Smooth muscle cell (in vitro differentiated cells): Measurements from ENCODE around the gene MYOM3. TPM values are rescaled to one million over a fixed set of nuclear protein-coding genes. Genes with fewer than 3 reads are reported as not detected.
A peak's percentile ranks its signal among the peaks of the same experiment; 100 is the strongest.
"Not testable (repeated sequence)": the region's sequence is repeated elsewhere in the genome, so short reads cannot be mapped to it uniquely, and the experiment has no call there.

Source experiments
- DNase-seq: peaks from one replicate; lab custom pipeline; 2025; ENCODE audit not compliant: unreplicated experiment; lab: John Stamatoyannopoulos, UW
- H2AFZ ChIP-seq: fragments of 200-600 bp; sonication (generic); 2 replicates; pipeline ENCODE4 v1.6.0; 2016; ENCODE audit warnings: antibody characterized with exemption, low read depth, mild to moderate bottlenecking
- H3F3A ChIP-seq: fragments of 200-600 bp; sonication (generic); 2 replicates; pipeline ENCODE4 v1.6.0; 2017; ENCODE audit warnings: antibody characterized with exemption, low read depth
- H3K27ac ChIP-seq: fragments of 200-600 bp; sonication (generic); 2 replicates; pipeline ENCODE4 v1.5.1; 2016; ENCODE audit warnings: low read depth, mild to moderate bottlenecking
- H3K27me3 ChIP-seq: fragments of 200-600 bp; sonication (generic); 2 replicates; pipeline ENCODE4 v1.6.1; 2016; ENCODE audit warnings: low read depth, mild to moderate bottlenecking
- H3K36me3 ChIP-seq: fragments of 200-600 bp; sonication (generic); 2 replicates; pipeline ENCODE4 v1.5.1; 2016; ENCODE audit warnings: low read depth
- H3K4me1 ChIP-seq: fragments of 200-600 bp; sonication (generic); 2 replicates; pipeline ENCODE4 v1.5.1; 2016; ENCODE audit warnings: low read depth
- H3K4me2 ChIP-seq: fragments of 200-600 bp; sonication (generic); 2 replicates; pipeline ENCODE4 v1.6.0; 2016; ENCODE audit warnings: mild to moderate bottlenecking
- H3K4me3 ChIP-seq: fragments of 200-600 bp; sonication (generic); 2 replicates; pipeline ENCODE4 v1.5.1; 2016; ENCODE audit warnings: mild to moderate bottlenecking
- H3K79me2 ChIP-seq: fragments of 200-600 bp; sonication (generic); 2 replicates; pipeline ENCODE4 v1.6.0; 2016; ENCODE audit warnings: low read depth, mild to moderate bottlenecking
- H3K9ac ChIP-seq: fragments of 200-600 bp; sonication (generic); 2 replicates; pipeline ENCODE4 v1.6.0; 2016; ENCODE audit warnings: low read depth
- H3K9me3 ChIP-seq: fragments of 200-600 bp; sonication (generic); replicated peaks from 2 replicates; pipeline ENCODE4 v1.5.1; 2016; ENCODE audit warnings: low read depth
- H4K20me1 ChIP-seq: fragments of 200-600 bp; sonication (generic); 2 replicates; pipeline ENCODE4 v1.6.0; 2016; ENCODE audit warnings: low read depth
- CTCF ChIP-seq: fragments of 200-600 bp; sonication (generic); IDR thresholded peaks from 2 replicates; pipeline ENCODE4 v1.5.1; 2017; ENCODE audit warnings: borderline replicate concordance, mild to moderate bottlenecking, antibody characterized with exemption; ENCODE audit not compliant: insufficient read depth, poor library complexity, severe bottlenecking
- whole genome bisulfite sequencing: methylation state at CpG from one replicate; pipeline ENCODE4 v1.1.7; 2016; ENCODE audit warnings: low lambda C conversion rate; 5-methylcytosine and 5-hydroxymethylcytosine counted together
- polyA plus RNA-seq: library from polyadenylated mRNA; unstranded; fragments of >200 nt; fragmentation: Nextera tagmentation; extraction: Ambion mirVana; gene quantifications from 2 replicates; pipeline ENCODE4 v1.2.1, GENCODE V29; 2016
- total RNA-seq: library from RNA; depleted of rRNA; stranded (reverse); fragments of >200 nt; gene quantifications from 2 replicates; pipeline ENCODE4 v1.2.3, GENCODE V29; 2014

The MYOM3 gene
- total and polyA plus RNA-seq, 2 experiments from 2014 or later, result 0.18 to 0.26 TPM

- DNase-seq, result no peak
- Histone ChIP-seq H3K79me2 (no peaks in the 10 kb centered on the region), H4K20me1 (no peaks in the 10 kb centered on the region), H3K27ac (peak overlapping the region; percentile 81), H3K36me3 (no peaks in the 10 kb centered on the region), H3K9me3 (no peaks in the 10 kb centered on the region), H3K4me3 (no peak overlapping the region), H3F3A (peaks cover 10% of the 10 kb centered on the region), H3K4me1 (peaks cover 3% of the 10 kb centered on the region), H3K4me2 (peak overlapping the region; percentile 57), H3K9ac (peak overlapping the region; percentile 41), H3K27me3 (no peaks in the 10 kb centered on the region), H2AFZ (no peak overlapping the region)
- 49% methylated on average over 6 of the region's 6 CpGs for WGBS
- no peak for TF ChIP-seq CTCF
Measured at GRCh38 chr1:24015221-24016210, 96.4 kb downstream of the MYOM3 start.

GRCh38 chr1:24012878-24013277 lies 99.1 kb downstream of the MYOM3 start:
- not testable (repeated sequence) for H3K4me3 ChIP-seq, H3K36me3 ChIP-seq, H2AFZ ChIP-seq, H3F3A ChIP-seq, H3K79me2 ChIP-seq, H3K27me3 ChIP-seq, H3K9me3 ChIP-seq, H4K20me1 ChIP-seq, H3K27ac ChIP-seq, H3K4me1 ChIP-seq, DNase-seq, H3K4me2 ChIP-seq, H3K9ac ChIP-seq
- 90% methylated on average over 8 of the region's 8 CpGs for WGBS

GRCh38 chr1:24010650-24011049 lies 101.3 kb downstream of the MYOM3 start:
- TF ChIP-seq CTCF, result no peak
- Histone ChIP-seq H3K36me3 (no peaks in the 10 kb centered on the region), H3K27me3 (no peaks in the 10 kb centered on the region), H3K9ac (no peak overlapping the region), H4K20me1 (no peaks in the 10 kb centered on the region), H3K4me3 (no peak overlapping the region), H2AFZ (no peak overlapping the region), H3K27ac (no peak overlapping the region), H3K9me3 (no peaks in the 10 kb centered on the region), H3K4me1 (no peaks in the 10 kb centered on the region), H3K79me2 (no peaks in the 10 kb centered on the region), H3F3A (peaks cover 2% of the 10 kb centered on the region), H3K4me2 (no peak overlapping the region)
- DNase-seq, result no peak
- WGBS, result 92% methylated on average over 3 of the region's 5 CpGs

DNA sequence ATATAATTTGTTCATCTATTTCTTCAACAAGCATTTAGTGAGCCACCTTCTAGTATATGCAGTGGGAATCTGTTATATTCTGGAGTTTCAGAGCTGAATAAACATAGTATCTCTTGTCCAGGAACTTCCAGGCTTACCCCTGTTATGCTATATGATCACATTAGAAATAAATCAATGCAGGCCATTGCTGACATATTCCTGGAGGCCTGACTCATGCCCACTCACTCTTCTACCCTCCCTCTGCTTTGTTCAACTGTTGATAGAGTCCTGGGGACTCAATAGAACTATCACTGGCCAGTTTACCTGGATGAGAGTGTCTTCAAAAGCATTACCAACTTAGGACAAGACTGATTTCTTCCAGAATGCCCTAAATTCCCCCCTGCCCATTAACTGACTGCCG lies 102.5 kb downstream of the MYOM3 start:
- peak overlapping the region; percentile 39 for H3K4me2 ChIP-seq
- H3K36me3 ChIP-seq, result no peaks in the 10 kb centered on the region
- 62% methylated on average over 1 of the region's 1 CpG for WGBS
- no peaks in the 10 kb centered on the region for H3K9me3 ChIP-seq
- H3K9ac ChIP-seq, result no peak overlapping the region
- no peaks in the 10 kb centered on the region for H3K27me3 ChIP-seq
- no peaks in the 10 kb centered on the region for H3K79me2 ChIP-seq
- DNase-seq, result no peak
- H4K20me1 ChIP-seq, result no peaks in the 10 kb centered on the region
- peaks cover 2% of the 10 kb centered on the region for H3F3A ChIP-seq
- TF ChIP-seq CTCF, result no peak
- H3K27ac ChIP-seq, result no peak overlapping the region
- H2AFZ ChIP-seq, result no peak overlapping the region
- no peaks in the 10 kb centered on the region for H3K4me1 ChIP-seq
- H3K4me3 ChIP-seq, result no peak overlapping the region

DNA sequence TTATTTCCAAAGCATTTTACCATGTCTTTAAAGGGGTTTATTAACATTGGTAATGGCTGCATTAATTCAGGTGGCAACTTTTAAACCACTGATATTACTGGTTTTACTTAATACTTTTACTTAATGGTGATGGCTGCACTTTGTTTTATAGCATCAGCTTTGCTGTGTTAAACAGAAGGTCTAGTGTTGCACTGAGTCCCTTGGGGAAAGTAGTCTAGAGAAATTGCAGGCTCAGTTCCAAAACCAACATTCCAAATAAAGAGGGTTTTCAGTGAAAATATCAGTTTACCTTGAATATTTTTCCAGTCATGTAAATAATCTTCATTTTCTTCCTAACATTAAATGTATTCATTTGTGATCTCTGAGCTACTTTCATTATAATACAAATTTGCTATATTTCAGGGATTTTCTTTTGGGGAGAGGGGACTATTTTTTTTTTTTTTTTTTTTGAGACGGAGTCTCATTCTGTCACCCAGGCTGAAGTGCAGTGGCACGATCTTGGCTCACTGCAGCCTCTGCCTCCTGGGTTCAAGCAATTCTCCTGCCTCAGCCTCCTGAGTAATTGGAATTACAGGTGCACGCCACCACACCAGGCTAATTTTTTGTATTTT lies 103.3 kb downstream of the MYOM3 start:
- not testable (repeated sequence) for H3K79me2 ChIP-seq, H2AFZ ChIP-seq, H3K27ac ChIP-seq, H3K27me3 ChIP-seq, H3F3A ChIP-seq, H4K20me1 ChIP-seq, H3K36me3 ChIP-seq, H3K9me3 ChIP-seq, H3K4me1 ChIP-seq, H3K4me3 ChIP-seq, H3K9ac ChIP-seq, DNase-seq
- WGBS, result 39% methylated on average over 3 of the region's 3 CpGs
- peak overlapping the region; percentile 39 for H3K4me2 ChIP-seq
